ENCODE measurements around the gene LAX1.

GRCh38 chr1:203754455-203754864 lies 10.5 kb upstream of the LAX1 start:
- TF ChIP-seq CTCF (IDR thresholded peaks at IDR 0.05) (no peak), EP300 (IDR thresholded peaks at IDR 0.05) (no peak)

All from sigmoid colon (tissue), 4 donors.